Measurements from ENCODE around the gene ARHGAP18. TPM values are rescaled to one million over a fixed set of nuclear protein-coding genes. Genes with fewer than 3 reads are reported as not detected.

Gene ARHGAP18
- total RNA-seq, 2 donors from 2014 or later = 13.7 to 18.7 TPM

Other genes with a start within 250 kb of the ARHGAP18 start
- gene TMEM244, start 151.1 kb upstream of the ARHGAP18 start, total RNA-seq = not detected